NCI-H146 (cell line): ENCODE results near the gene GRIN1.

ENCODE experiments used
- DNase-seq: peaks from one replicate; lab custom pipeline; 2025; lab: John Stamatoyannopoulos, UW

GRIN1 gene

DNA sequence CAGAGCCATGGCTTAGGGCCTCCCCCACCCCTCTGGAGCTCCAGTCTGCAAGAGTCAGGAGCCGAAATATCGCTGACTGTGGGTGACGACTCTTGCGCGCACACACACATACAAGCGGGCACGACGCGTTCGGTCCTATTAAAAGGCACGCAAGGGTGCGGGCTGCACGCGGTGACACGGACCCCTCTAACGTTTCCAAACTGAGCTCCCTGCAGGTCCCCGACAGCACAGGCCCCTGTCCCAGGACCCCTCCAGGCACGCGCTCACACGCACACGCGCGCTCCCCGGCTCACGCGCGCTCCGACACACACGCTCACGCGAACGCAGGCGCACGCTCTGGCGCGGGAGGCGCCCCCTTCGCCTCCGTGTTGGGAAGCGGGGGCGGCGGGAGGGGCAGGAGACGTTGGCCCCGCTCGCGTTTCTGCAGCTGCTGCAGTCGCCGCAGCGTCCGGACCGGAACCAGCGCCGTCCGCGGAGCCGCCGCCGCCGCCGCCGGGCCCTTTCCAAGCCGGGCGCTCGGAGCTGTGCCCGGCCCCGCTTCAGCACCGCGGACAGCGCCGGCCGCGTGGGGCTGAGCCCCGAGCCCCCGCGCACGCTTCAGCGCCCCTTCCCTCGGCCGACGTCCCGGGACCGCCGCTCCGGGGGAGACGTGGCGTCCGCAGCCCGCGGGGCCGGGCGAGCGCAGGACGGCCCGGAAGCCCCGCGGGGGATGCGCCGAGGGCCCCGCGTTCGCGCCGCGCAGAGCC lies at the start of gene GRIN1:
GRIN1 (plus strand) TSS at position 433 of the 746 bp plus-strand sequence. CDS start 333 bp downstream, outside the sequence.
- no peak for DNase-seq

DNA sequence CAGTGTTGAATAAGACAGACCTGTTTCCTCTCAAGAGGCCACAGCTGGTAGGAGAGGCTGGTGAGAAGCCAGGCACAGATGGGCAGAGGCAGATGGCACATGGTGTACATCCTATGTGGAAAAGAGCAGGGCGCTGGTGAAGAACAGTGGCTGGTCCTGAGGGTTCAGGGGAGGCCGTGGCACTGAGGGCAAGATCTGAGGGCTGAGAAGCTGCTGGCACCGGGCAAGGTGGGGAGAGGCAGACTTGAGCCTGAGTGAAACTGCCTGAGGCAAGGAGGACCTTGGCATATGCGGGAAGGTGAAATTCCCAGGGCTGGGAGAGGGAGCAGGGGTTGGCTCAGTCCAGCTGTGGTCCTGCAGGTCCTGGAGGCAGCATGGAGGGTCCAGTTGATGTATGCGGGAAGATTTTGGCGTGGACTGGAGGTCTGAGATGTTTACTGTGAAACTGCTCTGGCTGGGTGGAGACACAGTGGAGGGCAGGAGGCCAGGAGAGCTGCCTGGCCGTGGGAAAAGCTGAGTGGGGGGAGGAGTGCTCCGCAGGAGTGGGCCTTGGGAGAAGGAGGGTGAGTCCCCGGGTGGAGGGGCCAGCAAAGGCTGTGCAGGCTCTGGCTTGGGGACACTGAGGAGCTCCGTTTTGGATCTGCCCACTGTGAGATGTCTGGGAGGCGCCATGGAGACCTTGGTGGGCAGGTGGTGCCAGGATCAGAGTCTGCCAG lies 49.6 kb upstream of the GRIN1 start:
- DNase-seq = no peak

GRCh38 chr9:137095664-137096517 lies 43.1 kb upstream of the GRIN1 start:
- no peak for DNase-seq

- no peak for DNase-seq
These were observed 42.0 kb upstream of the GRIN1 start for GRCh38 chr9:137096785-137097546.

GRCh38 chr9:137097761-137098462 lies 41.0 kb upstream of the GRIN1 start:
- DNase-seq = no peak

DNA sequence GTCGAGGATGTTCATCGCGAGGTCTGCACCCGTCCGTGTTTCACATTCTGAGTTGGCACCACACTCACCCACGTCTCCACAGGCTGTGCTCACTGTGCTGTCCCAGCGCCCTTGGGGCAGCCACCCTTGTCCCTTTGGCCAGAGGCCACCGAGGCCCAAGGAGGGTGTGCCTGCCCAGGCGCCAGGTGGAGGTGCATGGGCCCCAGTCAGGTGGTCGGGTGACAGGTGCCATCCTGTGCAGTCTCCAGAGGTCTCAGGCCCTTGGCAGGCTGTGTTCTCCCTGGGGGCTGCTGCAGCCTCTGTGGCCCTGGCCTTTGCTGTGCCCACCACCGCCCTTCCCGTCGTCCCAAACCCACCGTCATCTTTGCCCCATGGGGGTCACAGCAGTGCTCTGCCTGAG lies 39.7 kb upstream of the GRIN1 start:
- DNase-seq = no peak

- no peak for DNase-seq
These were observed 35.6 kb upstream of the GRIN1 start for GRCh38 chr9:137103206-137103999.

DNA sequence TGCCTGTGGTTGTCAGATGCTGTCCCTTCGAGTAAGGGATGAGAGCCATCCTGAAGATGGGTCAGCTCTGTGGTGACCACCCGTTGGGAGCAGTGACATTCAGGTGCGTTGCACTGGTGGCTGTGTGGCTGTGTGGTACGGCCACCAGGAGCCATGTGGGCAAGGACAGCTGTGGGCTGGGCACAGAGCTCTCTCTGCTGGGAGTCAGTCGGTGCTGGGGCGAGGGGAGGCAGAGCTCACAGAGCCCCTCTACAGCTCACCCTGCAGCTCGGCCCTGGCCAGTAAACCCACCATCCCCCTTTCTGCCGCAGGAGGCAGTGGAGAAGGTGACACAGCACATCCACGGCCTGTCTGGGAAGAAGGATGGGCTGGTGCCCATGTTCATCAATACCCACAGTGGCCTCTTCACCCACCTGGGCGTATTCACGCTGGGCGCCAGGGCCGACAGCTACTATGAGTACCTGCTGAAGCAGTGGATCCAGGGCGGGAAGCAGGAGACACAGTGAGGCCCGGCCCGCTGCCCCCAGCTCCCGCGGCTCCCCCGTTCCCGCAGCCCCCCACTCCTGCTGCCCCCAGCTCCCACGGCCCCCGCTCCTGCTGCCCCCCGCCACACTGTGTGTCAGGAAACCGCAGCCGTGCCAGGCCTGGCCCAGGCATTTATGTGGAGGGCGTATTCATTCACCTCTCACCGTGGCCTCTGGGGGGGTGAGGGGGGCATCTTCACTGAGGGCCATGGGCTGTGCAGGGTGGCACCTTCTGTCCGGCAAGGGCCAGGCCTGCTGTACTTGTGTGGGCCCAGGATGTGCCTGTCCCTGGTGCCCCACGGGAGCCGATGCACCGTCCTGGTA lies 32.9 kb upstream of the GRIN1 start:
- no peak for DNase-seq

- DNase-seq = no peak
These were observed 32.2 kb upstream of the GRIN1 start for GRCh38 chr9:137106662-137107250.

- DNase-seq = no peak
These were observed 31.5 kb upstream of the GRIN1 start for GRCh38 chr9:137107312-137107921.

DNA sequence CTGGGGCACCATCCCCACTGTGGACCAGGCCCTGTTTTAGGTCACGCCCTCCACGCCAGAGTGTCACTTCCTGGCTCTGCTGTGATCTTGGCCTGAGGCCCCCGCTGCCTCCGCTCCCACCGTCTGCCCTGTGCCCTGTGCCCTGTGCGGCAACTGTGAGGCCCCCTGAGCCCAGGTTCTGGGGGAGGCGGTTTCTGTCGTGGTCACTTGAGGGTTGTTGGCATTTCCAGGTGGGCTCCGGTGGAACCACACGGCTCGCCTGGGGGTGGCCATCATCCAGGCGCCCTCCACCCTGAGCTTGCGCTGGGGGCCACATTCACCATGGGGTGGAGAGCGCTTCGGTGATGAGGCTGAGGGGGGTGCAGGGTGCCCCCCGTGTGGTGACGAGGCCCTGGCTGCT lies 31.0 kb upstream of the GRIN1 start:
- DNase-seq = no peak

GRCh38 chr9:137108608-137109249 lies 30.2 kb upstream of the GRIN1 start:
- DNase-seq = no peak

- DNase-seq = no peak
These were observed 29.5 kb upstream of the GRIN1 start for GRCh38 chr9:137109250-137110146.

GRCh38 chr9:137110147-137110910 lies 28.6 kb upstream of the GRIN1 start:
- no peak for DNase-seq

DNA sequence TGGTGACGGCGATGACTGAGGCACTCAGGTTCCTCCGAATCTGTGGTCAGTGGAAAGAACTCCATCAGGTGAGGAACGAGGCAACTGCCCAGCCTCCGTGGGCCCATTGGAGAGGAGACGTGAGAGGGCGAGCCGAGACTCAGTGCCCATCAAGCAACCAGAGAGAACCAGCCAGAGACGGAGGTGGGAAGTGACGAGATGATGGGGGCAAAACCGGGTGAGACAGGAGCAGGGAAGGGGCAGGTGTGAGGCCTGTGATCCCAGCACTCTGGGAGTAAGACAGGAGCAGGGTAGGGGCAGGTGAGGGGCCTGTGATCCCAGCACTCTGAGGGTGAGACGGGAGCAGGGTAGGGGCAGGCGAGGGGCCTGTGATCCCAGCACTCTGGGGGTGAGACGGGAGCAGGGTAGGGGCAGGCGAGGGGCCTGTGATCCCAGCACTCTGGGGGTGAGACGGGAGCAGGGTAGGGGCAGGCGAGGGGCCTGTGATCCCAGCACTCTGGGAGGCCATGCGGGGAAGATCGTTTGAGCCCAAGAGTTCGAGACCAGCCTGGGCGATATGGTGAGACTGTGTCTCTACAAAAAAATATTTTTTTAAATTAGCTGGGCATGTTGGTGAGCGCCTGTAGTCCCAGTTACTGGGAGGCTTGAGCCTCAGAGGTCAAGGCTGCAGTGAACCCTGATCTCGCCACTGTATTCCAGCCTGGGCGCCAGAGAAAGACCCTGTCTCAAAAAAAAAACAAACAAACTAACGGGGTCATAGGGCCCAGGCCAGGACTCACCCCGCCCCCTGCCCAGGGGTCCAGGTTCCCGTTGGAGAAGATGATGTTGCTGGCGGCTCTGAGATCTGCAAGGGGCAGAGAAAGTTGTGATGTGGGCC lies 27.8 kb upstream of the GRIN1 start:
- DNase-seq = no peak
